ENCODE data around the gene FAM20B.

FAM20B gene

GRCh38 chr1:179048339-179049124 is 22.8 kb downstream of the FAM20B start:
- H3K4me3 ChIP-seq (ENCODE audit: low read depth, low read length), result no peak overlapping the region
- no peak for DNase-seq (ENCODE audit: low read depth)
- no peak for TF ChIP-seq CTCF (IDR thresholded peaks at IDR 0.05; ENCODE audit: low read depth, low read length, missing control alignments)

GRCh38 chr1:179052776-179053175 is 27.1 kb downstream of the FAM20B start:
- no peak overlapping the region for H3K4me3 ChIP-seq (ENCODE audit: low read depth, low read length)
- no peak for DNase-seq (ENCODE audit: low read depth)
- no peak for TF ChIP-seq CTCF (IDR thresholded peaks at IDR 0.05; ENCODE audit: low read depth, low read length, missing control alignments)

- no peak overlapping the region for H3K4me3 ChIP-seq (ENCODE audit: low read depth, low read length)
- DNase-seq (ENCODE audit: low read depth), result no peak
- TF ChIP-seq CTCF (IDR thresholded peaks at IDR 0.05; ENCODE audit: low read depth, low read length, missing control alignments), result no peak
These were observed 27.8 kb downstream of the FAM20B start for GRCh38 chr1:179053486-179053885.

GRCh38 chr1:179055937-179056336 is 30.2 kb downstream of the FAM20B start:
- H3K4me3 ChIP-seq (ENCODE audit: low read depth, low read length), result no peak overlapping the region
- DNase-seq (ENCODE audit: low read depth), result no peak
- TF ChIP-seq CTCF (IDR thresholded peaks at IDR 0.05; ENCODE audit: low read depth, low read length, missing control alignments), result no peak

GRCh38 chr1:179058487-179059483 is 33.1 kb downstream of the FAM20B start:
- H3K4me3 ChIP-seq (ENCODE audit: low read depth, low read length), result no peak overlapping the region
- no peak for DNase-seq (ENCODE audit: low read depth)
- TF ChIP-seq CTCF (IDR thresholded peaks at IDR 0.05; ENCODE audit: low read depth, low read length, missing control alignments), result no peak

- H3K4me3 ChIP-seq (ENCODE audit: low read depth, low read length), result no peak overlapping the region
- no peak for TF ChIP-seq CTCF (IDR thresholded peaks at IDR 0.05; ENCODE audit: low read depth, low read length, missing control alignments)
- DNase-seq (ENCODE audit: low read depth), result no peak
These were observed 35.9 kb downstream of the FAM20B start for GRCh38 chr1:179061360-179062282.
